Esophagus squamous epithelium (tissue), 5 donors: ENCODE results near the gene MSL3B.

ENCODE experiments used
- DNase-seq: peaks from one replicate; lab custom pipeline; 2025; lab: John Stamatoyannopoulos, UW
- H3K27ac ChIP-seq, 4 donors: fragments of 200-600 bp; sonication (generic); one replicate each; pipeline ENCODE4 v1.5.1; 2016 to 2019; ENCODE audit warnings: mild to moderate bottlenecking in 1 of 4
- H3K27me3 ChIP-seq, 4 donors: fragments of 200-600 bp; sonication (generic); 1 replicate in 3 of 4; 2 replicates in 1 of 4; pipeline versions ENCODE4 v1.5.1 to v1.6.0; 2017 to 2021; ENCODE audit warnings: antibody characterized with exemption in 1 of 4
- H3K36me3 ChIP-seq, 3 donors: fragments of 200-600 bp; sonication (generic); one replicate each; pipeline ENCODE4 v1.5.1; 2016 to 2019
- H3K4me1 ChIP-seq, 3 donors: fragments of 200-600 bp; sonication (generic); one replicate each; pipeline ENCODE4 v1.5.1; 2017 to 2019
- H3K4me3 ChIP-seq, 4 donors: fragments of 200-600 bp; sonication (generic); 1 replicate in 3 of 4; 2 replicates in 1 of 4; pipeline ENCODE4 v1.5.1; 2016 to 2019; ENCODE audit warnings: mild to moderate bottlenecking in 2 of 4, moderate library complexity in 1 of 4
- H3K9me3 ChIP-seq, 3 donors: fragments of 200-600 bp; sonication (generic); one replicate each; pipeline ENCODE4 v1.5.1; 2016 to 2019
- POLR2A ChIP-seq, 4 donors: fragments of 450-650 bp; IDR thresholded peaks; one replicate each; pipeline ENCODE4 v1.6.1; 2017; ENCODE audit warnings: antibody characterized with exemption in 4 of 4, mild to moderate bottlenecking in 4 of 4, moderate library complexity in 3 of 4
- WGBS, 2 donors: methylation state at CpG; one replicate each; pipeline ENCODE4 v1.1.5; 2018; 5-methylcytosine and 5-hydroxymethylcytosine counted together
- intact Hi-C: fragments of 100-400 bp; cut with DNase I; formaldehyde crosslinking; loops from one replicate; pipeline ENCODE4 v1.15.0; 2022
- TF ChIP-seq, protein P1 (sequence below), 6 experiments: fragments of 450-650 bp in 4 of 6; fragments of 200-600 bp in 2 of 6; sonication (generic) in 2 of 6; IDR thresholded peaks; one replicate each; pipeline ENCODE4 v1.5.1; 2016 to 2019; ENCODE audit warnings: antibody characterized with exemption in 6 of 6, mild to moderate bottlenecking in 4 of 6, moderate library complexity in 4 of 6
- donor health status: DM: yes; HTN: yes; CAD: no.

Gene MSL3B

GRCh38 chr2:233822781-233823730 lies 45.1 kb downstream of the MSL3B start:
- no peak for DNase-seq
- Histone ChIP-seq H3K4me1 (no peaks in the 10 kb centered on the region), H3K9me3 (no peaks in the 10 kb centered on the region), H3K27me3 (no peaks in the 10 kb centered on the region), H3K36me3 (no peaks in the 10 kb centered on the region), H3K27ac (no peak overlapping the region), H3K4me3 (no peak overlapping the region)
- TF ChIP-seq, protein P1, sequence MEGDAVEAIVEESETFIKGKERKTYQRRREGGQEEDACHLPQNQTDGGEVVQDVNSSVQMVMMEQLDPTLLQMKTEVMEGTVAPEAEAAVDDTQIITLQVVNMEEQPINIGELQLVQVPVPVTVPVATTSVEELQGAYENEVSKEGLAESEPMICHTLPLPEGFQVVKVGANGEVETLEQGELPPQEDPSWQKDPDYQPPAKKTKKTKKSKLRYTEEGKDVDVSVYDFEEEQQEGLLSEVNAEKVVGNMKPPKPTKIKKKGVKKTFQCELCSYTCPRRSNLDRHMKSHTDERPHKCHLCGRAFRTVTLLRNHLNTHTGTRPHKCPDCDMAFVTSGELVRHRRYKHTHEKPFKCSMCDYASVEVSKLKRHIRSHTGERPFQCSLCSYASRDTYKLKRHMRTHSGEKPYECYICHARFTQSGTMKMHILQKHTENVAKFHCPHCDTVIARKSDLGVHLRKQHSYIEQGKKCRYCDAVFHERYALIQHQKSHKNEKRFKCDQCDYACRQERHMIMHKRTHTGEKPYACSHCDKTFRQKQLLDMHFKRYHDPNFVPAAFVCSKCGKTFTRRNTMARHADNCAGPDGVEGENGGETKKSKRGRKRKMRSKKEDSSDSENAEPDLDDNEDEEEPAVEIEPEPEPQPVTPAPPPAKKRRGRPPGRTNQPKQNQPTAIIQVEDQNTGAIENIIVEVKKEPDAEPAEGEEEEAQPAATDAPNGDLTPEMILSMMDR (IDR thresholded peaks at IDR 0.05) = no peak
- no peak for TF ChIP-seq POLR2A (IDR thresholded peaks at IDR 0.05)
- 72 to 82% methylated on average over 8 to 12 of the region's 25 CpGs for WGBS, 2 donors
- intact Hi-C loops = no loop called here

DNA sequence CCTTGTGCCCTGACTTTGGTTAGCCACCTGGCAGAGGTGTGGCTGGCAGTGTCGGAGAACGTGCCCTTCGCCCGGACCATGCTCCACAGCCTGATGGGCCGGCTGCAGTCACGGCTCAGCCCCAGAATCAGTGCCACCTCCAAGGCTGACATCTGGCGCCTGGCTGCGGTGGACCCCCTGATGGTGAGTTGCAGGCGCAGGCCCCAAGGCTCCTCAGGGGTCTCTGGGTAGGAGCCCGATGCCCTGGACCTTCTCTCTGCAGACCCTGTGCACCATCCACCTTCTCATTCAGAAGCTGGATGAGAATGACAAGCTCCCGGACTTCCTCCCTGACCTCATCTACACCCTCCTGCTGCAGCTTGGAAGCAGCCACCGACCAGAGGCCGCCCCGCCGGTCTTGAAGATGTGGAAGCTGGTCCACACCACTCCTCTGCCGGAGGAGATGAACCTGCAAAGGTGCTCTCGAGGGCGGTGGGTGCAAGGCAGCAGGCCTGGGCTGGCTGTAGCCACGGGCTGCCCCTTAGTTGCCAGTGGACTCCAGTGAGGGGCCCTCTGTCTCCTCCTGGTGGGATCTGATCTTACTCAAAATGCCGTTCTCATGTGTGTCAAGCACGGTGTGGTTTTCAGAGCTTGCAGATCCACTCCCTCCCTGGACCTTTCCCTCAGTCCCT lies 46.0 kb downstream of the MSL3B start:
- intact Hi-C loops = no loop called here
- no peak overlapping the region for H3K4me3 ChIP-seq
- no peaks in the 10 kb centered on the region for H3K4me1 ChIP-seq
- H3K27me3 ChIP-seq = no peaks in the 10 kb centered on the region
- no peak overlapping the region for H3K27ac ChIP-seq
- 84 to 88% methylated on average over 3 to 10 of the region's 21 CpGs for WGBS, 2 donors
- DNase-seq = no peak
- TF ChIP-seq, protein P1 (IDR thresholded peaks at IDR 0.05) = no peak
- no peak for TF ChIP-seq POLR2A (IDR thresholded peaks at IDR 0.05)
- H3K9me3 ChIP-seq = no peaks in the 10 kb centered on the region
- H3K36me3 ChIP-seq = no peaks in the 10 kb centered on the region

DNA sequence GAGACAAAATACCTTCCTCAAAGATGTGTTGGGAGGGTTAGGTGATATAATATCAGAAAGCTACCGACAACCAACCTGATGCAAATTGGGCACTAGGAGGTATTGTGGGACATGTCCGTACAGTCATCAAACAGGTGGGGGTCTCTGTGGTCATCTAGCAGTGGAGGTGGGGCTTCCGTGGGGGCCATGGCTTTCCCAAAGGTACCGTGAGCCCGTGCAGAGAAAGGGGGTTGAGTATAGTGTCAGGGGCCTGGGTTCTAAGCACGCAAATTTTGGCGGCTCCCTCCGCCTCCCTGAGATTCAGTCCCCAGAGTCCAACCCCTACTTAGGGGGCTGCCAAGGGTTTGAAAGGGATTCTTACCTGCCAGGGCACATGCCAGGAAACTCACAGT lies 46.5 kb downstream of the MSL3B start:
- H3K4me1 ChIP-seq = no peaks in the 10 kb centered on the region
- no peak overlapping the region for H3K4me3 ChIP-seq
- H3K9me3 ChIP-seq = no peaks in the 10 kb centered on the region
- WGBS, 2 donors = 93 to 94% methylated on average over 7 of the region's 8 CpGs
- no peaks in the 10 kb centered on the region for H3K27me3 ChIP-seq
- H3K36me3 ChIP-seq = no peaks in the 10 kb centered on the region
- no peak for DNase-seq
- intact Hi-C loops = no loop called here
- H3K27ac ChIP-seq = no peak overlapping the region
- TF ChIP-seq, protein P1 (IDR thresholded peaks at IDR 0.05) = no peak
- TF ChIP-seq POLR2A (IDR thresholded peaks at IDR 0.05) = no peak

- Histone ChIP-seq H3K36me3 (no peaks in the 10 kb centered on the region), H3K9me3 (no peaks in the 10 kb centered on the region), H3K4me1 (no peaks in the 10 kb centered on the region), H3K4me3 (no peak overlapping the region), H3K27ac (no peak overlapping the region), H3K27me3 (no peaks in the 10 kb centered on the region)
- TF ChIP-seq, protein P1 (IDR thresholded peaks at IDR 0.05) = no peak
- no peak for TF ChIP-seq POLR2A (IDR thresholded peaks at IDR 0.05)
- DNase-seq = no peak
- 84 to 94% methylated on average over 2 to 3 of the region's 3 CpGs for WGBS, 2 donors
- intact Hi-C loops = no loop called here
These were observed 47.0 kb downstream of the MSL3B start for GRCh38 chr2:233821196-233821595.

DNA sequence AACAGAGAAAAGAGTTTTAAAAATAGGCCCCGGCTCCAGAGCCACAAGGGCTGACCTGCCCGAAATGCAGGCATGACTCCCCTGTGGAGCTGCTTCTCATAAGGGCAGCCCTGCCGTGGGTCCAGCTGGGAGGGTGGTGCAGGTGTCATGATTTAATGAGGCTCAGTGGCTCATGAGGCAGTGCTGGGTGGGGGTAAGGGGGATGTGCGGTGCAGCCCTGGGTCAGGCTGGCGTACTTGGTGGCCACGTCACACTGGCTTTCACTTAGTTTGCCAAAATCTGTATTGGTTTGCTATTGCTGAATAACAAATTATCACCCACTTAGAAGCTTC lies 47.4 kb downstream of the MSL3B start:
- H3K4me3 ChIP-seq = no peak overlapping the region
- no peaks in the 10 kb centered on the region for H3K27me3 ChIP-seq
- H3K9me3 ChIP-seq = no peaks in the 10 kb centered on the region
- intact Hi-C loops = no loop called here
- H3K27ac ChIP-seq = no peak overlapping the region
- H3K4me1 ChIP-seq = no peaks in the 10 kb centered on the region
- DNase-seq = no peak
- TF ChIP-seq, protein P1 (IDR thresholded peaks at IDR 0.05) = no peak
- TF ChIP-seq POLR2A (IDR thresholded peaks at IDR 0.05) = no peak
- no peaks in the 10 kb centered on the region for H3K36me3 ChIP-seq
- WGBS, 2 donors = 75 to 96% methylated on average over 6 of the region's 6 CpGs
